ENCODE results near the gene PYROXD2.
"Not testable (repeated sequence)": the region's sequence is repeated elsewhere in the genome, so short reads cannot be mapped to it uniquely, and the experiment has no call there.

PYROXD2 gene

DNA sequence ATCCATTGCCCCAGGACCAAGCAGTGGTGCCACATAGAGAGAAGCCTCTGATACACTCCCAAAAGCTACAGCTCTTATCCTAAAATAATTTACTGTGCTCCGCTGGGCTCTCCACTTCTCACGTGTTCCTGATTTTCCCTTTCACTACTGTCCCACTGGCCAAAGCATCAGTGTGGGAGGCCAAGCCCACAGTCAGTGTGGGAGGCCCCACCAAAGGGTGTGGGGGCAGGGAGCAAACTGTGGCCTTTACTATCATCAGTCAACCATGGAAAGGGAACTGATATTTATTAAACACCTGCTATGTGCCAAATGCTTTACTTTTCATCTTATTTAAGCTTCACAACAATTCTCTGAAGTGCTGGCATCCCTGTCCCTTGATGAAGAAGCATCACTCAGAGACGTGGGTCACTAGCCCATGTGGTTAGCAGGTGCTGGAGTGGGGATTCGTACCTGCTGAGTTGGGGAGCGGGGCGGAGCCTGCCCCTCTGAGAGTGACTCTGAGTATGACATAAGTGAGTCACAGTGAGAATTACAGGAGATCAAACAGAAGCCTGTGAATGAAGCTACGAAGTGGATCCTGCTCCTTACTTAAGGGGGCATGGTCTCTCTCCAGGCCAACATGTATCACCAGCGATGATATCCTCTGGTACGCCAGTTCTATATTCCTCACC is 50.4 kb downstream of the PYROXD2 start:
- DNase-seq = no peak

DNA sequence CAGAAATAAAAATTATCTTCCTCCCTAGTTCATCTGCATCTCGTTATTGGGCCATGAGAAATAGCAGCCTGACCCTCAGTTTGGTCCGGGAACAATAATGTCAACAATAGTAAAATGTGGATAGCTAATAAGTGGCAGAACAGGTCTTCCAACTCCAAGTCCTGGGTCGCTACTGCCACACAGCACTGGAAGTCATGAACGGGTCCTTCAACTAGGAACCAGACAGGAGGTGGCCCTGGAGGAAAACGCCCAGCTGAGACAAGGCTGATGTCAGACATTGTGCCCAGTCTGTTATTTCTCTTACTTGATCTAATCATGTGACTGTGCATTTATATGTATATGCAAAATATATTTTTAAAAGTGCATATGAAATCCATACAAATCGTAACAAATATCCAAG is 51.8 kb downstream of the PYROXD2 start:
- no peak for DNase-seq

DNA sequence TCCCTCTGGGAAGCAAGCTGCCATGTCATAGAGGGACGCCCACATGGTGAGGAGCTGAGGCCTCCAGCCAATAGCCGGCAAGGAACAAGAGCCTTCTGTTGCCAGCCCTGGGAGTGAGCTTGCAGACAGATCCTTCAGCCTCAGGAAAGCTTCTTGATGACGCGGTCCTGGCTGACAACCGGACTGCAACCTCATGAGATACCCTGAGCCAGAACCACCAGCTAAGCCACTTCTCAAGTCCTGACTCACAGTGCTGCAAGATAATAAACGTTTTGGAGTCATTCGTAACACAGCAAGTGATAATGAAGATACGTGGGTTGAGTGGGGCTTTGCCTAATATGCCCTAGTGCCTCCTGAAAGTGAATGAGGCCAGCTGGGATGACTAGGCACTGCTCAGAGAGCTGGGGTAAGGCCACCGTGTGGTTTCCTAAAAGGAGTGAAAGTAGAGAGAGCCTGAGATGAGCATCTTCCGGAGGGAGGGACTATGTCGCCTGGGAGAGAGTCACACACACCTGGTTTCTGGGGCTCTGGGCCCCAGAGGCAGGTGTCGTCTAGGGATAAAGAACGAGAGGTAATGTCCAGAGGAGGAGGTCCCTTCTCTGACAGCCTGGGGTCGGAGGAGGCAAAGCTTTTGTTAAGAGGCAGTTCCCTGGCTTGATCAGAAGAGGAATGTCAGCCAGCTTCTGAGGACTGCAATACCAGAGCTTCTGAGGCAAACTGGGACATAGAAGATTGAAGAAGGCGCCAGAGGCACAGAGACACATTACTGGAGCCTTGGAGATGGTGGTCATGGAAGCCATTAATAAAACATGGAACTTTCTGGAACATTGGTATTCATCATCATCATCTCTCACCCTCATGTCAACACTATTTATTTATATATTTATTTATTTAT is 53.6 kb downstream of the PYROXD2 start:
- no peak for DNase-seq

DNA sequence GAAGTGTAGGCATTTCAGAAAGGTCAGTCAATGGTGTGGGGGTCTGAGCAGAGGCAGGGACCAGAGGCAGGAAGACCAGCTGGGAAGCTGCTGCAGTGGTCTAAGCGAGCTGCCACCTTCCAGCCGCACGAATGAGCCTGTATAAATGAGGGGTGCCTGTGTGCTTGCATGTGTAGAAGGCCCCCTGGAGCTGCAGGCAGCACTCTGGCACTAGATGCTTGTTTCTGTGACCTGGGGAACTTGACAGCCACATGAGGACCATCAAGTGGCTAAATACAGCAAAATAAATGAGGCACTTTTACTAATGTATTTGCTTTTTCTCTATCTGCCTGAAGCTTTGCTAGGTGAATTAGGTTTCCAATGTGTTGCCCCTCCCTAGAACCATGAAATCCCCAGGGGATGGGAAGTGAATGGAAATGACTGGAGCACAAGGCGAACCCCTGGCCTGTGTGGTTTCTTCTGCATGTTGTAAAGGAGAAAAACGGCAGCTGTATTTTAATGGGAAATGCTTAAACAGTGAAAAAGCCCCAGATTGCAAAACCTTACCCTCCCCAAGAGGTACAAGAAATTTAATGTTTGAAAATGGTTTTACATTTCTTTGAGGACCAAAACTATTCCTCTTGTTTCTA is 57.7 kb downstream of the PYROXD2 start:
- no peak for DNase-seq

DNA sequence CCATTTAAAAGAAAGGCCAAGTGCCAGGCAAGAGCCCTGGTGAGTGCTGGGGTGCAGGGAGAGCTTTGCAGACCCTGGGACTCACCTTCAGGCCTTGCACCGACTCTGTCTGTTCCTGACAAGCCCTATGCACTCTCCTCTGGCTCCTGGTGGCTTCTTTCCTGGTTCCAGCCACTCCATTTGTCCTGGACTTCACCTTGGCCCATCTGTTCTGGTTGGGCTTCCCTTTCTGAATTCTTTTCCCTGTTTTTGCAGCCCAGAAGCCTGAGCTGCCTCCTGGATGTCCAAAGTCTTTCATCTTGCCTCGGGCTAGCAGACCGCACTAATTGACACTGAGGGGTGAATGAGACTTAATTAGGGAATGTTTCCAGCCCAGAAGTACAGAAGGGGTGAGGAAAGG is 60.5 kb downstream of the PYROXD2 start:
- DNase-seq = no peak

DNA sequence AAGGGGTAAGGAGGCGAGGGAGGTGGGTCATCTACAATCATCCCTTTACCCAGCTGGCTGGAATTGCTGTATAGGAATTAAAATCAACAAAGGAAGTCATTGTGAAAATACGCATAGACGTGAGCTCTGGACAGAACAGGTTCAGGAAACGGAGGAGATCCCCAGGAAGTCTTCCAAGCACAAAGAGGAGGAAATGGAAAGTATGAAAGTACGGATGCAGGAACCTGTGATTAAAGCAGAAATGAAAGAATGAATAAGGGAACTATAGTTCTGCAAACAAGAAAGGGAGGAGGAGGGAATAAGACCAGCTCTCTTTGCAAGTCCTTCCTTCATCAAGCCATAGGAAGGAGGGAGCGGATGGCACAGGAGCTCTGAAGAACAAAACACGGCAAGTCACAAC is 61.8 kb downstream of the PYROXD2 start:
- DNase-seq = no peak

DNA sequence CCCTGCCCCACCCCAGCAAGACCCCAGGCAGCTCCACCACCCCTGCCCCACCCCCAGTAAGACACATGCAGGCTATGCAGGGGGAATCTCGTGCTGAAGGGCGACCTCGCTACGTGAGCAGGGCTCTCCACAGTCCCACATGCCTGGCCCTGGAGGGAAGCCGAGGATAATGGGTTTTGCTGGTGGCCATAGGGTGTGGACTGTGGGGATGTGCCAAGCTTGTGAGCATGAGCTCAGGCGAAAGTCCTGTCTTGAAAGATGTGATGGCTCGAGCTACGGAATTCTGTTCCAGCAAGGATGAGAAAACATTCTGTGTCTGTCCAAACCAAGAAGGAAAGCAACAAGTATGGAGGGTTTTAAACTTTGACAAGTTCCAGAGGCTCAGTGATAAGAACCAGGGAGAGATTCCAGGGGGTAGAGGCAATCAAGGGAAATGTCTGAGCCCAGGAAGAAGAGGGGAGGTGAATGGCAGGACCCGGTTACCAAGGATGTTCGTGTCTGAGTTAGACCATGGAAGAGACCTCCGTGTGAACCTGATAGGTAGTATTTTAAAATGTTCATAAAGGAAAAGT is 63.1 kb downstream of the PYROXD2 start:
- DNase-seq = no peak

DNA sequence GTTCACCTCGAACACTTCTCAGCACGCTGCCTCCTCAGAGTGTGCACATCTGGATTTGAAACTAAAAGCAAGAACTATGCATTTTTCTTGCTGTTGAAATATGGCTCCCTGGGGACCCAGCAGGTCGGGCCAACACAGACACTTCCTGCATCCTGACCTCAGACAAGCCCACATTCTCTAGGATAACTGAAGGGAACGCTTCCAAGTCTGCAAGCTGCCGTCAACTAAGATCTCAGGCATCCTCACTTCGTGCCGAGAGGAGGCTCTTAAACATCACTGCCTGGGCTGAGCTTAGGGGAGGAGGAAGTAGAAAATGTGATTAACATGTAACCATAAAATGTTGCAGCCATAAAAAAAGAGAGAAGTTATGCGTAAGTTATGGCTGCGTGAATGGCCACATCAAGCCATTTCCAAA is 65.5 kb downstream of the PYROXD2 start:
- DNase-seq = no peak

DNA sequence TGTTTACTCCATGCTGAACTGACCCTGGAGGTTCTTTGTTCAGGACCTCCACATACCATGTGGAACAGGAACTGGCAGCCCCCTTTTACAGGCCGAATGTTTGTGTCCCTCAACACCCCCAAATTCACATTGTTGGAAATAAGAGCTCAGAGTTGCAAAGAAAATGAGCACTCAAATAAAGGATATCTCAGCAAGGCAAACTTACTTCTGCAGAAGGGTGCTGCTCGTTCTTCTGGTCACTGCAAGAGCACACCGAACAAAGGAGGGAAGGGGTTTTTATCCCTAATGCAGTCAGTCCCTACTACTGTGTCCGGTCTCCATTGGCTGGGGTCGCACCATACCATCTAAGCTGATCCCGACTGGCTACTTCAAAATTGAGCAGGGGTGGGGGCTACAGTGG is 68.1 kb downstream of the PYROXD2 start:
- DNase-seq = no peak

DNA sequence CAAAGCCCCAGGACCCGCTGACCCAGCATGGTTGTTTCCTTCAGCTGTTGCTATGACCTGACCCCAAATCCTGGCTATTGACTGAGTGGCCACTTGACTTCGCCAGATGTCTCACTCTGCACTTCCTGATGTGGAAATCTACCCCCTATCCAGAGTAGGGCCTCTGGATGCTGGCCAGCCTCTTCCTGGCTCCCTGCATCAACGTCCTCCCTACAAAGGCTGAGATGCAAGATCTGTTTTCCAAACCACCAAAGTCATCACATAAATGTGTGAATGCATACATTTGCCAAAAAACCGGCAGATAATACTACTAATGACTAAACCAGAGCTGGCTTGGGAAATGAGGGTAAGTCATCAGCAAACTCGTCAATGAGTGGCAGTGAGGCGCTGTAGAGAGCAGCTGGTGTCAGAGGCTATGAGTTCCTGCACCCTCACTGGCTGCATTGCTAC is 70.4 kb downstream of the PYROXD2 start:
- no peak for DNase-seq

DNA sequence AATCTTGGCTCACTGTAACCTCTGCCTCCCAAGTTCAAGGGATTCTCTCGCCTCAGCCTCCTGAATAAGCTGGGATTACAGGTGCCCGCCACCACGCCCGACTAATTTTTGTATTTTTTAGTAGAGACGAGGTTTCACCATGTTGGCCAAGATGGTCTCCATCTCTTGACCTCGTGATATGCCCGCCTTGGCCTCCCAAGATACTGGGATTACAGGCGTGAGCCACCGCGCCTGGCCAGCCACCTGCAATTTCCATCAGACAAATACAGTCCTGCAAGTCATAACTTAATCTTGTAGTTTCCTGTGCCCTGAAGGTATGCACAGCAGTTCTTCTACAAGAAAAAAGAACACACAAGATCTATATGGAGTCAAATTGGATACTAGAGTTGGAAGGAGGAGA is 73.3 kb downstream of the PYROXD2 start:
- DNase-seq = not testable (repeated sequence)

DNA sequence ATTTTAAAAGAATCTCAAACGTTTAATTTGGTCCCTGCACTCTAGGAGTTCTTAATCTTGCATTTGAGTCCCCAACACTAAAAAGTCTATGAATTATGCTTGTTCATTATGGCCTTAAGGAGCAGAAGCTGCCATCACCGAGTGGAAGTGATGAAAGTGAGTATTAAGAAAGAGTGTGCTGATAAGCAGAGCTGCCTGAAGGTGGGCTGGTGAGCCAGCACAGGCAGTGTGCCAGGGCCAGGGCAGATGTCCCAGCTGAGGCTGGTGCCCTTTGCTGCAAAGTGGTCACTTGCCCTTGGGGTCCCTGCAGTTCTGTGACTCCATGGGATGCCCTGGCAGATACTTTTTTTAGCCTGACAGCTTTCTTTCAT is 74.1 kb downstream of the PYROXD2 start:
- DNase-seq = no peak

DNA sequence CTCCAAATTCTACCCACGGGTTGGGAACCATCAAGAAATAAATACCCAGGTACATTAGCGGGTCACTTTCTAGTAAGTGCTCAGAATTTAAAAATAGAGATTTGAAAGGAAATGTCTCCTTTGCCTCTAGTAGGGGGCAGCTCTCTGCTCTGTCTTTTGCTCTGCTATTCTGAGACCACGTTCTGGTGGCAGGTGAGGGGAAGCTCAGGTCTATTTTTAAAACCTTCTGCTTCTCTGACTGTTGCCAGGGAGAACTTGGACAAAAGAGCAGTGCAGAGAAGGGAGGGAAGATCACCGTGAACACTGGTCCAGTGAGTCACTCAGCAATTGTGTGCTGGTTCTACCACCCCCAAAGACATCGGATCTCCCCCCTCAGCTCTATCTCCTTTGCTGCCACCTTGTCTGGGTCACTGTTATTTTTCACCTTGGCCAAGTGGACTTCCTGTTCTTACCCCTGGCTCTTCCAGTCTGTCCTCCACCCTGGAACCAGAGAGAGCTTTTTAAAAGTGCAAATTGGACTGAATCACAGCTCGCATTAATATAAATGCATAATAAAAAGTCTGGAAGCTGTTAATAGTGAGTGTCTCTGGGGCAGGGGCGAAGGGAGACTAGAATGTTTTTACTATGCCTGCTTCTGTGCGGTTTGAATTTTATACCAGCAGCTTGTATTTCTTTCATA is 74.6 kb downstream of the PYROXD2 start:
- no peak for DNase-seq

DNA sequence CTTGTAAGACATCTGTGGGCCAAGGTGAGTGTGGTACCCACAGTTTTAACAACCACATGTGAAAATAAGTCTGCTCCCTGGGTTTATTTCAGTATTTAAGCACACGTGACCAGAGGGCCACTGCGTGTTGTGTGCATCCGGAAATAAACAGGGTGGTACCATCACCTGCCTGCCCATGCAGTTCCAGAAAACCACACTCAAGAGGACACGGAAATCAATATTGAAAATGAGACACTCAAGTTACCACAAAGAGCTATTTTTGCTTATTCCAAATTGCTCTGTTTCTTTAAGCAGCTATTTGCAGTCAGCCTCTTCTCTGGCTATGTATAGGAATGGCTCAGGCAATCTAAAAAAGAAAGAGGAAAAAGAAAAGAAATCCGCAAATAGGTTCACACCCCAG is 75.2 kb downstream of the PYROXD2 start:
- no peak for DNase-seq

DNA sequence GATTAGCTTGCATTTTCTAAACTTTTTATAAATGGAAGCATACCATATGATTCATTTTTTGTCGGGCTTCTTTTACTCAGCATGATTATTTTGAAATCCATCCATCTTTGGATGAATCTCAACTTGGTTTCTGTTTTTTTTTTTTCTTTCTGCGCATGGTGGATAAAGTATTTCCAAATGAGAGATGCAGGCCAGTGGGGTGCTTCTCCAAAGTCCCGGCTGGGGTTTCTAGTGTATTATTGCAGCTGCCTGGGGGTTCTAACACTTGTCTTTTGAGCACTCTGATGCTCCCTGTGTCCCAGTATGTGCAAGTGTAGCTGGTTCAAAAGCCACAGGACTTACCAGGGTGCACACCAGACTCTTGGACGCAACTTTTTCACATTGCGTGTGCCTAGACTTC is 76.1 kb downstream of the PYROXD2 start:
- DNase-seq = no peak

DNA sequence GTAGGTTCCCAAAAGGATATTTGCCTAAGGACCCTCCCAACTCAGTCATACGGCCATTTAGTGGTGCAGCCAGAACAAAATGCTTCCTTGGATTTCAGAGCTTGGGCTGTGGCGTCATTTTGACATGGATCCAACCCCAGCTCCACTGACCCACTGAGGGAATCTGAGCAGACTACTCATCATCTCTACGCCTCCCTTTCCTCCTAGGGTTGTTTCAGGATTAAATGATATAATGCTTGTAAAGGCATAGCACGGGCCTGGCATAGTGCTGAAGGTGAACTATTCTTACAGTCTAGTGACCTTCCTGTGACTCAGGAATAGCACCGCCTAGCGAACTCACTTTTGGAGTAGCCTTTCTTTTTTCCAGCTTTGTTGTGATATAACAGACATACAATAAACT is 76.7 kb downstream of the PYROXD2 start:
- DNase-seq = no peak

DNA sequence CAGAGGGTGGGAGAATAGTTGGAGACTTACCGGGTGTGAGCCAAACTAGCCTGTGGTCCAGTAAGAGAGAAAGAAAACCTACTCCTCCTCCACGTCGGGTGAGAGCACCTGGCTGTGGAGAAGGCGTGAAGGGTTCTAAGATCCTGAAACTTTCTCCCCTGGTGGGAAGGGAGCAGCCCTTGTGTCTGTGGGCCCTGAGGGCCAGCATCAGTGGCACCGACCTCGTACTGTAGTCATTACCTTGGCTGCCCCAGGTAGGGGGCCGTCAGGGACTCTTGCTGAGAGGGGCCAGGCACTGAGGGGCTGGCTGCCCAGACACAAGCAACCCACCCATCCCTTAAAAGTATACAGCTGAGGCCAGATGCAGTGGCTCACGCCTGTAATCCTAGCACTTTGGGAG is 77.5 kb downstream of the PYROXD2 start:
- DNase-seq = no peak
